KMS-11 (cell line): ENCODE measurements around the gene BUB3.

Source experiments
- H2AFZ ChIP-seq: fragments of 200-600 bp; sonication (generic); 2 replicates; pipeline ENCODE4 v1.6.1; 2016; ENCODE audit warnings: antibody characterized with exemption, mixed run types, low read depth
- H3K27ac ChIP-seq: fragments of 200-600 bp; sonication (generic); 2 replicates; pipeline ENCODE4 v1.6.1; 2016; ENCODE audit warnings: mild to moderate bottlenecking, mixed run types
- H3K27me3 ChIP-seq: fragments of 200-600 bp; sonication (generic); 2 replicates; pipeline ENCODE4 v1.6.1; 2017; ENCODE audit warnings: mild to moderate bottlenecking, low read depth, mixed run types, moderate library complexity; ENCODE audit not compliant: insufficient read depth
- H3K36me3 ChIP-seq: fragments of 200-600 bp; sonication (generic); 2 replicates; pipeline ENCODE4 v1.6.1; 2017; ENCODE audit warnings: mild to moderate bottlenecking, mixed run types; ENCODE audit not compliant: insufficient read depth
- H3K4me1 ChIP-seq: fragments of 200-600 bp; sonication (generic); 2 replicates; pipeline ENCODE4 v1.6.1; 2016; ENCODE audit warnings: mild to moderate bottlenecking, low read depth, mixed run types; ENCODE audit not compliant: poor library complexity, severe bottlenecking
- H3K4me2 ChIP-seq: fragments of 200-600 bp; sonication (generic); 2 replicates; pipeline ENCODE4 v1.7.0; 2016; ENCODE audit warnings: mild to moderate bottlenecking, mixed run types
- H3K4me3 ChIP-seq: fragments of 200-600 bp; sonication (generic); IDR thresholded peaks from 2 replicates; pipeline ENCODE4 v1.6.1; 2017; ENCODE audit warnings: low read depth, low read length, mixed read lengths; ENCODE audit not compliant: insufficient read depth
- H3K79me2 ChIP-seq: fragments of 200-600 bp; sonication (generic); 2 replicates; pipeline ENCODE4 v1.6.1; 2016; ENCODE audit warnings: low read depth, mixed run types; ENCODE audit not compliant: insufficient read depth
- H3K9ac ChIP-seq: fragments of 200-600 bp; sonication (generic); 2 replicates; pipeline ENCODE4 v1.6.1; 2016; ENCODE audit warnings: mild to moderate bottlenecking, mixed run types
- H4K20me1 ChIP-seq: fragments of 200-600 bp; sonication (generic); 2 replicates; pipeline ENCODE4 v1.6.1; 2016; ENCODE audit warnings: mild to moderate bottlenecking, mixed run types; ENCODE audit not compliant: insufficient read depth
- TF ChIP-seq, protein P1 (sequence below): fragments of 200-600 bp; sonication (generic); conservative IDR thresholded peaks from 2 replicates; pipeline ENCODE4 v1.6.1; 2017; ENCODE audit warnings: low read depth, mild to moderate bottlenecking, antibody characterized with exemption, low read length, moderate library complexity, mixed read lengths

Gene BUB3

GRCh38 chr10:123204127-123204461 is 49.9 kb downstream of the BUB3 start:
- Histone ChIP-seq H3K36me3 (no peaks in the 10 kb centered on the region), H3K27ac (no peak overlapping the region), H3K4me3 (no peak overlapping the region), H4K20me1 (no peaks in the 10 kb centered on the region), H3K4me1 (no peaks in the 10 kb centered on the region), H3K27me3 (no peaks in the 10 kb centered on the region), H3K79me2 (no peaks in the 10 kb centered on the region), H2AFZ (no peak overlapping the region), H3K9ac (no peak overlapping the region), H3K4me2 (no peak overlapping the region)
- TF ChIP-seq, protein P1, sequence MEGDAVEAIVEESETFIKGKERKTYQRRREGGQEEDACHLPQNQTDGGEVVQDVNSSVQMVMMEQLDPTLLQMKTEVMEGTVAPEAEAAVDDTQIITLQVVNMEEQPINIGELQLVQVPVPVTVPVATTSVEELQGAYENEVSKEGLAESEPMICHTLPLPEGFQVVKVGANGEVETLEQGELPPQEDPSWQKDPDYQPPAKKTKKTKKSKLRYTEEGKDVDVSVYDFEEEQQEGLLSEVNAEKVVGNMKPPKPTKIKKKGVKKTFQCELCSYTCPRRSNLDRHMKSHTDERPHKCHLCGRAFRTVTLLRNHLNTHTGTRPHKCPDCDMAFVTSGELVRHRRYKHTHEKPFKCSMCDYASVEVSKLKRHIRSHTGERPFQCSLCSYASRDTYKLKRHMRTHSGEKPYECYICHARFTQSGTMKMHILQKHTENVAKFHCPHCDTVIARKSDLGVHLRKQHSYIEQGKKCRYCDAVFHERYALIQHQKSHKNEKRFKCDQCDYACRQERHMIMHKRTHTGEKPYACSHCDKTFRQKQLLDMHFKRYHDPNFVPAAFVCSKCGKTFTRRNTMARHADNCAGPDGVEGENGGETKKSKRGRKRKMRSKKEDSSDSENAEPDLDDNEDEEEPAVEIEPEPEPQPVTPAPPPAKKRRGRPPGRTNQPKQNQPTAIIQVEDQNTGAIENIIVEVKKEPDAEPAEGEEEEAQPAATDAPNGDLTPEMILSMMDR: no peak

- Histone ChIP-seq H3K9ac (no peak overlapping the region), H3K27ac (no peak overlapping the region), H3K4me1 (no peaks in the 10 kb centered on the region), H3K79me2 (no peaks in the 10 kb centered on the region), H3K4me3 (no peak overlapping the region), H2AFZ (no peak overlapping the region), H3K4me2 (no peak overlapping the region), H4K20me1 (no peaks in the 10 kb centered on the region), H3K27me3 (no peaks in the 10 kb centered on the region), H3K36me3 (no peaks in the 10 kb centered on the region)
- TF ChIP-seq, protein P1: no peak
Measured at GRCh38 chr10:123205041-123205440, 50.8 kb downstream of the BUB3 start.

DNA sequence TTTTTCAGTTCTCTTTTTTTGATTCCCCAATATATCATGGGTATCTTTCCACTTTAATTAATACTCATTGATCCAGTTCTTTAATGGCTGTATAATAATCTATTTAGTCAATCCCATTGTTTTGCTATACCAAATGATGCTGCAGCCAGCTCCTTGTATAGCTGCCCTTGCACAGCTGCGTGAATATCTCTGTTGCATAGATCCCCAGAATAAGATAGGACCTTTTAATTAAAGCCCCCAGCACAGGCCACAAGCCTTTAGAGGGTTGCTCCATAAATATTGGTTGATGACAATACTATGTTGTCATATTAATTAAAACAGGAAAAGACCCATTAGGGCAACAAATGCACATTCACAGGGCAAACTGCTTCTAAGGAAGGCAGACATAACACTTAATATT is 57.9 kb downstream of the BUB3 start:
- H3K36me3 ChIP-seq: no peaks in the 10 kb centered on the region
- H3K4me2 ChIP-seq: no peak overlapping the region
- no peak overlapping the region for H3K27ac ChIP-seq
- H3K9ac ChIP-seq: no peak overlapping the region
- no peaks in the 10 kb centered on the region for H3K4me1 ChIP-seq
- no peak overlapping the region for H2AFZ ChIP-seq
- TF ChIP-seq, protein P1: no peak
- H3K27me3 ChIP-seq: no peaks in the 10 kb centered on the region
- H3K4me3 ChIP-seq: no peak overlapping the region
- no peaks in the 10 kb centered on the region for H3K79me2 ChIP-seq
- H4K20me1 ChIP-seq: no peaks in the 10 kb centered on the region

DNA sequence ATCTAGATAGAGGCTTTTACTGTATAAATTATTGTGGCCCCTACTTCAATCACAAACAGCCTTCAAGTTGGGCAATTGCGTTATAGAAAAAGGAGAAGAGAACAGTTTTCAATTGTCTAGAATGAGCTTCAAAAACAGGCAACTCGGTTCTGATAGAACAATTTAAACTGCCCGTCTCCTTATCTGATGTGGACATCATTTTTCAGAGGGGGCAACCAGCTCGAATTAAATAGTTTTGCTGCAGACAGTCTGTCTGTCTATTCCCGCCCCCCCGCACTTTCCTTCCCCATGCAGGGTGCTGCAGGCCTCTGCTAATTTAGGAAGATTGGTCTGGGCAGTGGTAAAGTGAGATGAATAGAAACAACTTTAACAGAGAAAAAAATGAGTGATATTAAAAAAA is 58.4 kb downstream of the BUB3 start:
- no peak overlapping the region for H3K4me2 ChIP-seq
- H3K27me3 ChIP-seq: no peaks in the 10 kb centered on the region
- H3K4me3 ChIP-seq: no peak overlapping the region
- TF ChIP-seq, protein P1: no peak
- H4K20me1 ChIP-seq: no peaks in the 10 kb centered on the region
- no peak overlapping the region for H2AFZ ChIP-seq
- no peaks in the 10 kb centered on the region for H3K79me2 ChIP-seq
- no peak overlapping the region for H3K27ac ChIP-seq
- H3K4me1 ChIP-seq: no peaks in the 10 kb centered on the region
- no peak overlapping the region for H3K9ac ChIP-seq
- no peaks in the 10 kb centered on the region for H3K36me3 ChIP-seq

DNA sequence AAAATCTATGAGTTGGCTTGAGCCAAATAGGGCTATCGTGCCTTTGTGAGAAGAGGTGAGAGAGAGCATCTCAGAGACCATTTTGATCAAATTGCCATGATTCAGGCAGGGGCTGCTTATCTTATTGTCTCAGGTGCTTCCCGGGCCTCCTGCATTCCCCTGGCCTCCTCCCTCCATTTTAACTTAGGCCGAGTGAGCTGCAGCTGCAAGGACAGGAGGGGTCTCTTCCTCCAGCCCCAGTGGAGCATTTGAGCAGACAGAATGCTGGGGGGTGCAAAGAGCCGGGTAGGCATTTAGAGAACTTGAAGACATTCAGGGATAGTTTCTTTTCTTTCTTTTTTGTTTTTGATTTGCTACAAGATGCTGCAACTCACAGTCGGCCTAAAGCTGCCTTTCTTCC is 59.0 kb downstream of the BUB3 start:
- no peak overlapping the region for H3K9ac ChIP-seq
- H3K36me3 ChIP-seq: no peaks in the 10 kb centered on the region
- H3K4me1 ChIP-seq: no peaks in the 10 kb centered on the region
- no peak overlapping the region for H2AFZ ChIP-seq
- H3K4me3 ChIP-seq: no peak overlapping the region
- no peaks in the 10 kb centered on the region for H3K79me2 ChIP-seq
- H3K27me3 ChIP-seq: no peaks in the 10 kb centered on the region
- H3K27ac ChIP-seq: no peak overlapping the region
- no peak overlapping the region for H3K4me2 ChIP-seq
- H4K20me1 ChIP-seq: no peaks in the 10 kb centered on the region
- TF ChIP-seq, protein P1: no peak
